ENCODE data around the gene TKTL1.

- TF ChIP-seq CTCF (IDR thresholded peaks at IDR 0.05) (no peak), EZH2 (IDR thresholded peaks at IDR 0.05) (no peak), EZH2phosphoT487 (IDR thresholded peaks at IDR 0.05) (no peak)
Measured at GRCh38 chrX:154315416-154315815, 19.8 kb downstream of the TKTL1 start.

All from neural progenitor cell (in vitro differentiated cells).